Liver (tissue), 9 donors: ENCODE results near the gene TOGARAM2. TPM values are rescaled to one million over a fixed set of nuclear protein-coding genes. Genes with fewer than 3 reads are reported as not detected.

ENCODE experiments used
- DNase-seq: peaks from one replicate; pipeline ENCODE4 v3.0.0-alpha.2; 2017; ENCODE audit warnings: low spot score
- H3K27ac ChIP-seq, 2 donors: one replicate each; pipeline ENCODE4 v1.7.0; 2013; ENCODE audit warnings: inconsistent platforms in 2 of 2, low read length in 2 of 2, control low read depth in 1 of 2, low read depth in 1 of 2, mild to moderate bottlenecking in 1 of 2
- H3K27me3 ChIP-seq, 4 donors: one replicate each; pipeline versions ENCODE4 v1.6.1 to v1.7.0; 2013; ENCODE audit warnings: low read length in 3 of 4, inconsistent platforms in 1 of 4, mild to moderate bottlenecking in 1 of 4, moderate library complexity in 1 of 4; ENCODE audit not compliant: control insufficient read depth in 4 of 4, insufficient read depth in 4 of 4
- H3K36me3 ChIP-seq, 4 donors: one replicate each; pipeline versions ENCODE4 v1.6.1 to v1.7.0; 2013; ENCODE audit warnings: low read length in 3 of 4, mild to moderate bottlenecking in 3 of 4, low read depth in 1 of 4, moderate library complexity in 1 of 4; ENCODE audit not compliant: control insufficient read depth in 4 of 4, insufficient read depth in 3 of 4
- H3K4me1 ChIP-seq, 4 donors: one replicate each; pipeline versions ENCODE4 v1.6.1 to v1.7.0; 2013; ENCODE audit warnings: low read length in 3 of 4, mild to moderate bottlenecking in 3 of 4, moderate library complexity in 1 of 4; ENCODE audit not compliant: control insufficient read depth in 4 of 4, insufficient read depth in 4 of 4
- H3K4me3 ChIP-seq, 3 donors: one replicate each; pipeline versions ENCODE4 v1.6.1 to v1.7.0; 2013; ENCODE audit warnings: low read length in 3 of 3, control low read depth in 1 of 3, low read depth in 1 of 3, mild to moderate bottlenecking in 1 of 3
- H3K9ac ChIP-seq, 2 donors: one replicate each; pipeline ENCODE4 v1.7.0; 2013; ENCODE audit warnings: low read length in 2 of 2, mild to moderate bottlenecking in 2 of 2, moderate library complexity in 2 of 2, control low read depth in 1 of 2, low read depth in 1 of 2
- H3K9me3 ChIP-seq, 4 donors: one replicate each; pipeline versions ENCODE4 v1.6.1 to v1.7.0; 2013; ENCODE audit warnings: low read length in 3 of 4; ENCODE audit not compliant: control insufficient read depth in 4 of 4
- ATF3 ChIP-seq: IDR thresholded peaks from 2 replicates; pipeline ENCODE4 v1.6.1; 2016; ENCODE audit warnings: antibody characterized with exemption
- EGR1 ChIP-seq, 2 donors: IDR thresholded peaks; 2 replicates each; pipeline ENCODE4 v1.6.1; 2016 to 2018; ENCODE audit warnings: antibody characterized with exemption in 2 of 2, low read depth in 2 of 2
- FOXA1 ChIP-seq: IDR thresholded peaks from 2 replicates; pipeline ENCODE4 v1.6.1; 2016; ENCODE audit warnings: antibody characterized with exemption
- FOXA2 ChIP-seq: IDR thresholded peaks from 2 replicates; pipeline ENCODE4 v1.6.1; 2016; ENCODE audit warnings: antibody characterized with exemption
- GABPA ChIP-seq, 2 donors: IDR thresholded peaks in 1 of 2; conservative IDR thresholded peaks in 1 of 2; 2 replicates each; pipeline ENCODE4 v1.6.1; 2016; ENCODE audit warnings: antibody characterized with exemption in 2 of 2, mild to moderate bottlenecking in 1 of 2, moderate library complexity in 1 of 2
- HNF4A ChIP-seq, 2 donors: conservative IDR thresholded peaks; 2 replicates each; pipeline ENCODE4 v1.6.1; 2016; ENCODE audit warnings: antibody characterized with exemption in 2 of 2, mild to moderate bottlenecking in 2 of 2
- HNF4G ChIP-seq: IDR thresholded peaks from 2 replicates; pipeline ENCODE4 v1.6.1; 2016; ENCODE audit warnings: antibody characterized with exemption
- JUND ChIP-seq, 2 donors: IDR thresholded peaks; 2 replicates each; pipeline ENCODE4 v1.6.1; 2016; ENCODE audit warnings: antibody characterized with exemption in 2 of 2
- MAX ChIP-seq: IDR thresholded peaks from 2 replicates; pipeline ENCODE4 v1.6.1; 2016; ENCODE audit warnings: antibody characterized with exemption
- NR2F2 ChIP-seq: IDR thresholded peaks from 2 replicates; pipeline ENCODE4 v1.6.1; 2016; ENCODE audit warnings: antibody characterized with exemption
- RAD21 ChIP-seq, 2 donors: IDR thresholded peaks; 2 replicates each; pipeline ENCODE4 v1.6.1; 2016; ENCODE audit warnings: antibody characterized with exemption in 2 of 2, mild to moderate bottlenecking in 2 of 2
- REST ChIP-seq: IDR thresholded peaks from 2 replicates; pipeline ENCODE4 v1.6.1; 2016; ENCODE audit warnings: antibody characterized with exemption, mild to moderate bottlenecking
- RXRA ChIP-seq, 2 donors: IDR thresholded peaks; 2 replicates each; pipeline ENCODE4 v1.6.1; 2017 to 2018; ENCODE audit warnings: antibody characterized with exemption in 2 of 2, mild to moderate bottlenecking in 1 of 2
- SP1 ChIP-seq: IDR thresholded peaks from 2 replicates; pipeline ENCODE4 v1.6.1; 2018; ENCODE audit warnings: antibody characterized with exemption, mild to moderate bottlenecking
- TAF1 ChIP-seq: conservative IDR thresholded peaks from 2 replicates; pipeline ENCODE4 v1.6.1; 2016; ENCODE audit warnings: antibody characterized with exemption, mild to moderate bottlenecking
- YY1 ChIP-seq: IDR thresholded peaks from 2 replicates; pipeline ENCODE4 v1.6.1; 2016; ENCODE audit warnings: antibody characterized with exemption, mild to moderate bottlenecking
- WGBS: extraction: QIAGEN DNeasy Blood & Tissue Kit; methylation state at CpG from one replicate; pipeline ENCODE4 v1.1.7; 2013; 5-methylcytosine and 5-hydroxymethylcytosine counted together
- polyA plus RNA-seq, 2 donors: library from polyadenylated mRNA; stranded (reverse) in 1 of 2; unstranded in 1 of 2; fragments of 200-250 nt in 1 of 2; fragments of >200 nt in 1 of 2; fragmentation: Nextera tagmentation in 1 of 2; extraction: Ambion mirVana in 1 of 2; gene quantifications; one replicate each; pipeline versions ENCODE4 v1.2.1 to v1.2.3, GENCODE V29; 2013 to 2015
- total RNA-seq, 2 donors: library from RNA; depleted of rRNA; stranded (reverse); fragments of >200 nt; gene quantifications; one replicate each; pipeline ENCODE4 v1.2.3, GENCODE V29; 2014
- TF ChIP-seq, protein P1 (sequence below): fragments of 150-350 bp; IDR thresholded peaks from 2 replicates; pipeline ENCODE4 v1.5.1; 2017; ENCODE audit warnings: improper control_type of control experiment, low read depth, low read length; ENCODE audit not compliant: missing input control
- TF ChIP-seq, protein P2 (sequence below): IDR thresholded peaks from 2 replicates; pipeline ENCODE4 v1.6.1; 2016; ENCODE audit warnings: antibody characterized with exemption
- donor health status: healthy.
- donor health status: healthy.
- donor health status: healthy.
- donor health status: healthy.
- donor health status: healthy.

TOGARAM2 gene
- total and polyA plus RNA-seq, 4 donors: 0.15 to 0.42 (median 0.19) TPM; not detected in 1

DNA sequence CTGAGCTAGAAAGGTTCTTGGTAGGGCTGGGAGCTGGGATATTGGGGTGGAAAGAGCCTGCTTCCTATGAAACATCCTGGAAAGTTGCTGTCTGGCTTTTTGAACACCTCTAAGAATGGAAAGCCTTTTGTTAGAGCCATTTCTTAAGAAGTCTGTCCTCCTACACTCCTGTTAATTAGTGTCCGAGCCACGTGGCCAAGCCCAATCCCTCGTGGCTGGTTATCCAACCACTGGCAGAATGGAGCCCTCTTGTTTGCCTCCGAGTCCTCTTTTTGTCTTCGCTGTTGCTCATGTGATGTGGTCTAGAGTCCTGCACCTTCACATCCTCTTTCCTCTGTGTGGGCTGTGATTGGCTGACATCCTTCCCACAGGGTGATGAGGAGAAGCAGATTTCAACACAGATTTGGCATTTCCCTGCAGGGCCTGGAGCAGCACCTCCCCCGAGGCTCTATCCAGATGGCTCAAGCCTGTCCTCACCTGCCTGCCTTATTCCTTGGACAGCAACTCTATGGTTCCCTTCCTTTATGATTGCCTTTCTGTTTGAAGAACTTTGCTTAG lies 8.2 kb upstream of the TOGARAM2 start:
- no peak for DNase-seq
- no peak overlapping the region for H3K9ac ChIP-seq
- no peaks in the 10 kb centered on the region for H3K4me1 ChIP-seq
- H3K4me3 ChIP-seq: no peak overlapping the region
- H3K9me3 ChIP-seq: no peaks in the 10 kb centered on the region
- WGBS: 71% methylated on average over 6 of the region's 6 CpGs
- no peak overlapping the region for H3K27ac ChIP-seq
- no peaks in the 10 kb centered on the region for H3K36me3 ChIP-seq
- no peaks in the 10 kb centered on the region for H3K27me3 ChIP-seq
- TF ChIP-seq RAD21 (IDR thresholded peaks at IDR 0.05) (no peak), GABPA (IDR thresholded peaks at IDR 0.05 in 1 of 2, conservative IDR thresholded peaks at IDR 0.05 in 1 of 2) (no peak), HNF4A (conservative IDR thresholded peaks at IDR 0.05) (no peak), MAX (no peak), HNF4G (no peak), NR2F2 (no peak), YY1 (no peak), FOXA2 (no peak), EGR1 (IDR thresholded peaks at IDR 0.05; ENCODE audit: low read depth in 2 of 2) (no peak), JUND (IDR thresholded peaks at IDR 0.05) (no peak), TAF1 (no peak), REST (no peak), SP1 (no peak), FOXA1 (no peak), RXRA (IDR thresholded peaks at IDR 0.05) (no peak), ATF3 (no peak)
- TF ChIP-seq, protein P1, sequence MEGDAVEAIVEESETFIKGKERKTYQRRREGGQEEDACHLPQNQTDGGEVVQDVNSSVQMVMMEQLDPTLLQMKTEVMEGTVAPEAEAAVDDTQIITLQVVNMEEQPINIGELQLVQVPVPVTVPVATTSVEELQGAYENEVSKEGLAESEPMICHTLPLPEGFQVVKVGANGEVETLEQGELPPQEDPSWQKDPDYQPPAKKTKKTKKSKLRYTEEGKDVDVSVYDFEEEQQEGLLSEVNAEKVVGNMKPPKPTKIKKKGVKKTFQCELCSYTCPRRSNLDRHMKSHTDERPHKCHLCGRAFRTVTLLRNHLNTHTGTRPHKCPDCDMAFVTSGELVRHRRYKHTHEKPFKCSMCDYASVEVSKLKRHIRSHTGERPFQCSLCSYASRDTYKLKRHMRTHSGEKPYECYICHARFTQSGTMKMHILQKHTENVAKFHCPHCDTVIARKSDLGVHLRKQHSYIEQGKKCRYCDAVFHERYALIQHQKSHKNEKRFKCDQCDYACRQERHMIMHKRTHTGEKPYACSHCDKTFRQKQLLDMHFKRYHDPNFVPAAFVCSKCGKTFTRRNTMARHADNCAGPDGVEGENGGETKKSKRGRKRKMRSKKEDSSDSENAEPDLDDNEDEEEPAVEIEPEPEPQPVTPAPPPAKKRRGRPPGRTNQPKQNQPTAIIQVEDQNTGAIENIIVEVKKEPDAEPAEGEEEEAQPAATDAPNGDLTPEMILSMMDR: no peak
- TF ChIP-seq, protein P2, sequence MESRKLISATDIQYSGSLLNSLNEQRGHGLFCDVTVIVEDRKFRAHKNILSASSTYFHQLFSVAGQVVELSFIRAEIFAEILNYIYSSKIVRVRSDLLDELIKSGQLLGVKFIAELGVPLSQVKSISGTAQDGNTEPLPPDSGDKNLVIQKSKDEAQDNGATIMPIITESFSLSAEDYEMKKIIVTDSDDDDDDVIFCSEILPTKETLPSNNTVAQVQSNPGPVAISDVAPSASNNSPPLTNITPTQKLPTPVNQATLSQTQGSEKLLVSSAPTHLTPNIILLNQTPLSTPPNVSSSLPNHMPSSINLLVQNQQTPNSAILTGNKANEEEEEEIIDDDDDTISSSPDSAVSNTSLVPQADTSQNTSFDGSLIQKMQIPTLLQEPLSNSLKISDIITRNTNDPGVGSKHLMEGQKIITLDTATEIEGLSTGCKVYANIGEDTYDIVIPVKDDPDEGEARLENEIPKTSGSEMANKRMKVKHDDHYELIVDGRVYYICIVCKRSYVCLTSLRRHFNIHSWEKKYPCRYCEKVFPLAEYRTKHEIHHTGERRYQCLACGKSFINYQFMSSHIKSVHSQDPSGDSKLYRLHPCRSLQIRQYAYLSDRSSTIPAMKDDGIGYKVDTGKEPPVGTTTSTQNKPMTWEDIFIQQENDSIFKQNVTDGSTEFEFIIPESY: no peak
